GM19025 (cell line): ENCODE measurements around the gene WSB1.
"Not testable (repeated sequence)": the region's sequence is repeated elsewhere in the genome, so short reads cannot be mapped to it uniquely, and the experiment has no call there.

ENCODE experiments used
- ATAC-seq: cut with Tn5 transposase; IDR thresholded peaks from one replicate; pipeline ENCODE4 v1.9.1; 2021; ENCODE audit warnings: mild to moderate bottlenecking, low read depth, moderate library complexity; ENCODE audit not compliant: unreplicated experiment

The WSB1 gene, protein sequence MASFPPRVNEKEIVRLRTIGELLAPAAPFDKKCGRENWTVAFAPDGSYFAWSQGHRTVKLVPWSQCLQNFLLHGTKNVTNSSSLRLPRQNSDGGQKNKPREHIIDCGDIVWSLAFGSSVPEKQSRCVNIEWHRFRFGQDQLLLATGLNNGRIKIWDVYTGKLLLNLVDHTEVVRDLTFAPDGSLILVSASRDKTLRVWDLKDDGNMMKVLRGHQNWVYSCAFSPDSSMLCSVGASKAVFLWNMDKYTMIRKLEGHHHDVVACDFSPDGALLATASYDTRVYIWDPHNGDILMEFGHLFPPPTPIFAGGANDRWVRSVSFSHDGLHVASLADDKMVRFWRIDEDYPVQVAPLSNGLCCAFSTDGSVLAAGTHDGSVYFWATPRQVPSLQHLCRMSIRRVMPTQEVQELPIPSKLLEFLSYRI

DNA sequence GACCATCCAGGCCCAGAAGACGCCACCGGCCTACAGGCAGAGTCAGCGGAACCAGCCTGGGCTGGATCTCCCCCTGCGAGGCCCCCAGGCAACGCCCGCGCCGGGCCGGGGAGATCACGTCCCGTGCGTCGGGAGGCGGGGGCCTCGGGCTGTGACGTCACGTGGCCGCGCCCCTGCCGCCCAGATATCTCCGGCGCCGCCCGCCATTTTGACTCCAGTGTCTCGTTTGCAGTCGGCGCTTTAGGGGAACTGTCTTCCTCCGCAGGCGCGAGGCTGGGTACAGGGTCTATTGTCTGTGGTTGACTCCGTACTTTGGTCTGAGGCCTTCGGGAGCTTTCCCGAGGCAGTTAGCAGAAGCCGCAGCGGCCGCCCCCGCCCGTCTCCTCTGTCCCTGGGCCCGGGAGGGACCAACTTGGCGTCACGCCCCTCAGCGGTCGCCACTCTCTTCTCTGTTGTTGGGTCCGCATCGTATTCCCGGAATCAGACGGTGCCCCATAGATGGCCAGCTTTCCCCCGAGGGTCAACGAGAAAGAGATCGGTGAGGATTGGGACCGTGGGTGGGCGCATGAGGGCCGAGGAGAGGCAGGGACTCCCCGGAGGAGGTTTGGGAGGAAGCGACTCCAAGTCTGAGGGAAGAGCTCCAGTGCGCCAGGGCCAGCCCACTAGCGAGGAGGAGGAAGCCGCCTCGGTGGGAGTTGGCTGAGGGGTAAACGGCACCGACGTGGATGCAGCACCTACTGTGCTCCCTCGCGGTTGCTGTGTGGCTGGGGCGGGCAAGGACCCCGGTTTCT, at the start of gene WSB1:
Gene WSB1, plus strand, starts transcription at position 217 of the 791 bp plus-strand sequence. Its CDS starts 282 bp downstream, at position 499.
- ATAC-seq: peak; percentile 77

DNA sequence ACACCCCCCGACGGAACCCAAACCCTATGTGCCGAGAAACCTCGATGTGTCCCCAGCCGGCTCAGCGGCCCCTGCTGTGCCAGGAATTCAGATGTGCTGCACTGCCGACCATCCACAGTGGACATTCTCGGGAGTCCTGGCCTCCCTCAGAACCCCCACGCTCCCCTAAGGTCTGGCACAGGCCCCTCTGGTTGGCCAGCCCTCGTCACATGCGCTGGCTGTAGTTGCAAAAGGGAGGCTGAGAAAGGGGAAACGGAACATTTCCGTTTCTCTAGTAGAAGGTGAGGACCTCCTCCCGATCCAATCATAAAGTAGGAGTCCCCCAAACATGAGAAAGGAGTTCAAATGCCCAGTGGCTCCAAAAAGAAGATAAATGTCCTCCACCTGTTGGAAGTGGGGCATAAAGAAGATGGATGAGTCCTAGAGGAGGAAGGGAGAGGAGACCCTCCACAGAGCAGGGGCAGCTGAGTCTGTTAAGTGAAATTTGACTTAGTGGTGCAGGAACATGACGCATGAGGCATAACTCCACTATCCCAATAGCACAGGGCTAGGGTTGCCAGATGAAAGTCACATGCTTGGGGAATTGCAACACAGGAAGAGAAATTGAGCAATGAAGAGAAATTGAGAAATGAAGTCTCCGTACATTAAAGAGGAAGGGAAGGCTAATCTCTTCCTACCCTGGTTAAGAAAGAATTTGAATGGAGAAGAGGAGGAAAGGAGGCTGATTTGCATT, 49.3 kb upstream of the WSB1 start:
- no peak for ATAC-seq

DNA sequence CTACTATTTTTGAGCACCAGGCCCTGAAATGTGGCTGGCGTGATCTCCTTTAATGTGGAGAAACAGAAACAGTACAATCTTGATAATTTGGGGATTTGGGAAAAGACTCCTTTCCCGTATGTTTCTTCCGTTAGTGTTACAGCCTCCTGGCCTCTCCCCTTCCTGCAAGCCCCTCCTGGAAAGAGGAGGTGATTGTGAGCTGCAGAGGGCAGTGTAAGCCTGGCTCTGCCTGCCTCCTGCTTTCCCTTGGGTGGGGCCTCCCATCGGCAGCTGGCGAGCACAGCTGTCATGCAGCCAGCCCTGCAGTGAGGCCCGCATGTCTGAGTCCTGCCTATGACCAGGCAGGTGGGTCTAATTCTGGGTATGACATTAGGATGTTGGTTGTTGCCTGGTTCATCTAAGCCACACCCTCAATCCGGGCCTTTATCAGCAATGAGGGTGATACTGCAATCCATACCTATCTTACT, 48.7 kb upstream of the WSB1 start:
- ATAC-seq: peak; percentile 91

DNA sequence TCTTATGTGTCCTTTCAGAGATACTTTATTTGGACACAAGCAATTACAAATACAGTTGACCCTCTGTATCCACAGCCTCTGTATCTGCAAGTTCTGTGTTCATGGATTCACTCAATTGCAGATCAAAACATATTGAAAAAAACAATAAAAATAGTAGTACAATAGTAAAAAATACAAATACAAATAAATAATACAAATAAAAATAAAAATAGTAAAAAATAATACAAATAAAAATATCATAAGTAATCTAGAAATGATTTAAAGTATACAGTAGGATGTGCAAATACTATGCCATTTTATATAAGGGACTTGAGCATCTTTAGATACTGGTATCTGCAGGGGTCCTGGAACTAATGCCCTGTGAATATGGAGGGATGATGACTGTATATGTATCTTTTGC, 47.4 kb upstream of the WSB1 start:
- ATAC-seq: no peak

DNA sequence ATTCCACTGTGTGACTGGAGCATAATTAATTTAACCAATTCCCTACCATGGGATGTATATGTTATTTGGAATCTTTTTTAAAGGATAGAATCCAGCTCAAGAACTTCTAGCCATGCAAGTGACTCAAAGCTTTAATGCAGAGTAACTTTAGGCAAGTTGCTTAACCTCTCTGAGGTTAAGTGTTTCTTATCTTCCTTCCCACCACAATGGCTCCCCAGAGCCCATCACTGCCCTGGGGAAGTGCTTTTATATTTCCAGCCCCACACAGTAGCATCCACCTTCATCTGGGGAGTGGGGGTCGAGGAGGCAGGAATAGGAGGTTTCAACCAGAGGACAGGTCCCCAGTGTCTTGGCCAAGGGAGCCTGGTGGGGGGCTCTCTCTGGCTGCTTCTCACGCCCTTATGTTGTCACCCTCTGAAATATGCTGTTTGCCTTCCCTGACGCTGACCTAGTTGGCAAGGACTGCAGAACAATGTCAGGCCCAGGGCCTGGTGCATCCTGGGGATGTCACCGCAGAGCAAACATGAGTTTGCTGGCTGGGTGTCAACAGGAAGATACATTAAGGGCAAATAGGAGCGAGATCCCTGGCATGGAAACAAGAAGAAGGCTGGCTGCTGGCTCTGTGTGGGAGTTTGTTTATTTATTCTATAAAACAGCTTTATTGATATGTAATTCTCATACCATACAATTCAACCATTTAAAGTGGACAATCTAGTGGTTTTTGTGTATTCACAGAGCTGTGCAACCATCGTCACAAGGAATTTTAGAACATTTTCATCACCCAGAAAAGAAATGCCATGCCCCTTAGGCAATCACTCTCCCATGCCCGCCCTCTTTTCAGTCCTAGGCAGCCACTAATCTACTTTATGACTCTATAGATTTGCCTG, 46.6 kb upstream of the WSB1 start:
- ATAC-seq: no peak

DNA sequence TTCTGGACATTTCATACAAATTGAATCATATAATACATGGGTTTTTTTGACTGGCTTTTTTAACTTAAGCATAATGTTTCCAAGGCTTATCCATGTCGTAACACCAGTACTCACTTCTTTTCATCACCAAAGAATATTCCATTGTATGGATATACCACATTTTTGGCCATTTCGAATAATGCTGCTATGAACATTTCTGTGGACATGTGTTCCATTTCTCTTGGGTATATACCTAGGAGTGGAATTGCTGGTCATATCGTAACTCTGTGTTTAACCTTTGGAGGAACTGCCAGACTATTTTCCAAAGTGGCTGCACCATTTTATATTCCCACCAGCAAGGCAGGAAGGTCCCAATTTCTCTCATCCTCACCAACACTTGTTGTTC, 46.0 kb upstream of the WSB1 start:
- ATAC-seq: no peak

DNA sequence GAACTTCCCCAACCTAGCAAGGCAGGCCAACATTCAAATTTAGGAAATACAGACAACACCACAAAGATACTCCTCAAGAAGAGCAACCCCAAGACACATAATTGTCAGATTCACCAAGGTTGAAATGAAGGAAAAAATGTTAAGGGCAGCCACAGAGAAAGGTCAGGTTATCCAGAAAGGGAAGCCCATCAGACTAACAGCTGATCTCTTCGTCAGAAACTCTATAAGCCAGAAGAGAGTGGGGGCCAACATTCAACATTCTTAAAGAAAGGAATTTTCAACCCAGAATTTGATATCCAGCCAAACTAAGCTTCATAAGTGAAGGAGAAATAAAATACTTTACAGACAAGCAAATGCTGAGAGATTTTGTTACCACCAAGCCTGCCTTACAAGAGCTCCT, 43.1 kb upstream of the WSB1 start:
- ATAC-seq: not testable (repeated sequence)

DNA sequence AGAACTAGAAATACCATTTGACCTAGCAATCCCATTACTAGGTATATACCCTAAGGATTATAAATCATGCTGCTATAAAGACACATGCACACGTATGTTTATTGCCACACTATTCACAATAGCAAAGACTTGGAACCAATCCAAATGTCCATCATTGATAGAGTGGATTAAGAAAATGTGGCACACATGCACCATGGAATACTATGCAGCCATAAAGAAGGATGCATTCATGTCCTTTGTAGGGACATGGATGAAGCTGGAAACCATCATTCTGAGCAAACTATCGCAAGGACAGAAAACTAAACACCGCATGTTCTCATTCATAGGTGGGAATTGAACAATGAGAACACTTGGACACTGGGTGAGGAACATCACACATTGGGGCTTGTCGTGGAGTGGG, 39.1 kb upstream of the WSB1 start:
- ATAC-seq: not testable (repeated sequence)

DNA sequence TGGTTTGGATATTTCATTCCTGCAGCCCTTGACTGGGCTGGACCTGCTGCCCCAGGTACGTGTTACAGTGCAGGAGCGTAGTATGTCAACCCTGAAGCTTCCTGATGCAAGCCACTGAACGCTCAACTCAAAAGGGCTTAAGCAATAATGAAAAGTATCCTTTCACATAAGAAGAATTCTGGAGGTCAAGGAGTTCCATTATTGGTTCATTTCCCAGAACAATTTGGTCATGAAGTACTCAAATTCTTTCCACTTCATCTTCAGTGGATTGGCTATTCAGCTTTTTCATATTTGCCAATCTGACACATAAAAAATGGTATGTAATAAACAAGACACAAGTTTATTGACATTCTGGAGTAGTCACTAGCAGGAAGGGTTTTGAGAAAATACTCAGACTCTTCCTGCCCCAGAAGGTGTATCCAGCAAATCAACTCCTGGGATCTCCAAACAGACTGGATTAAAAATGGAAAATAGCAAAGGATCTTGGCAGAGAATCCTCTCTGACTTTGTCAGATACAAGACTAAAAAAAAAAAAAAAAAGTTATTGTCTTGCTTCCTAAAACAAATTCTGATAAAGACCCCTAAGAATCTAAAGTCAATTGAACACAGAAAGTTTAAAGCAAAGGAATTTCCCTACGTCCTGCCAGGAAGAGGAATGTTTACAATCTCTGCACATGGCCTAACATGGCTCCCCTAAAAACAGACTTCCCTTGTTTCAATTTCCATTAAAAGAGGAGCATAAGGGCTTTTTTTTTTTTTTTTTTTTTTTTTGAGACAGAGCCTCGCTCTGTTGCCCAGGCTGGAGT, 37.5 kb upstream of the WSB1 start:
- no peak for ATAC-seq

DNA sequence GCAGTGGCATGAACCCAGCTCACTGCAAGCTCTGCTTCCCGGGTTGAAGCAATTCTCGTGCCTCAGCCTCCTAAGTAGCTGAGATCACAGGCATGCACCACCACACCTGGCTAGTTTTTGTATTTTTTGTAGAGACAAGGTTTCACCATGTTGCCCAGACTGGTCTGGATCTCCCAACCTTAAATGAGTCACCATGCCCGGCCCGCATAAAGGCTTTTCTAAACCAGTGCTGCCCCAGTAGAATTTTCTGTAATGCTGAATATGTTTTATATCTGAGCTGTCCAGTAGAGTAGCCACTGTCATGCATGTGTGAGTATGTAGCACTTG, 36.9 kb upstream of the WSB1 start:
- no peak for ATAC-seq

DNA sequence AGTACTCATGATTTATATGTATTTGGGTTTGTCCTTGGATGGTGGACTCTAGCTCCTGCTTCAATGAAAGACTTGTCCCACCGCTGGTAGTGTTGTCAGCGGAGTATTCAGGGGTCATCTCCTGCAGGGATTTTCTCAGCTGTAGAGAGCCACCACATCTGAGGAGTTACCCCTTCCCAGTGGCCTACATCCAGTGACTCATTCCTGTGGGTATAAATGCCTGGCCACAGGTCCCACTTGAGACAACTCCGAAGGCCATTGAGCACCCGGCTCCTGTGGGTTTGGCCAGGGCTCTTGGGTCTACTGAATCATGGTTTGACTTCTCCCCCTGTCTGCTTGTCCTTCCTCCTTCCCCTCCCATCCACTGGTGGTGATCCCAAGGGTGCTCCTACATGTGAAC, 34.6 kb upstream of the WSB1 start:
- ATAC-seq: no peak

DNA sequence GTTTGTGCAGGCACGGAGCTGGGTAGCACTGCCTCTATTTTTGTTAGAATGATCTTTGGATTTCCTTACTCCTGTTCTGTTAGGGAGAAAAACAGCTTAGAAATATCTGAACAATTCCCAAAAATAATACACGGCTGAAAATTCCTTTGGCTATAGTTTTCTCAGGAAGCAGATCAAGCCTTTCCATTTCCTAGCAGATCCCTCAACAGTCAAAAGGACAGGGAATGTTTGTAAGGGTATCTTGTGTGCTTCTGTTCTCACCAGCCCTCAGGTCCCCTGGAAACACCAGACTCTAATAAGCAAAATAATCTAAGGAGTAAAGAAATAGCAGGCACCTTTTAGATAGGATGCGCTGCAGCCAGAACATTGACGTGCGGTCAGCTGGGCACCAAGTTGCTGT, 30.5 kb upstream of the WSB1 start:
- no peak for ATAC-seq

DNA sequence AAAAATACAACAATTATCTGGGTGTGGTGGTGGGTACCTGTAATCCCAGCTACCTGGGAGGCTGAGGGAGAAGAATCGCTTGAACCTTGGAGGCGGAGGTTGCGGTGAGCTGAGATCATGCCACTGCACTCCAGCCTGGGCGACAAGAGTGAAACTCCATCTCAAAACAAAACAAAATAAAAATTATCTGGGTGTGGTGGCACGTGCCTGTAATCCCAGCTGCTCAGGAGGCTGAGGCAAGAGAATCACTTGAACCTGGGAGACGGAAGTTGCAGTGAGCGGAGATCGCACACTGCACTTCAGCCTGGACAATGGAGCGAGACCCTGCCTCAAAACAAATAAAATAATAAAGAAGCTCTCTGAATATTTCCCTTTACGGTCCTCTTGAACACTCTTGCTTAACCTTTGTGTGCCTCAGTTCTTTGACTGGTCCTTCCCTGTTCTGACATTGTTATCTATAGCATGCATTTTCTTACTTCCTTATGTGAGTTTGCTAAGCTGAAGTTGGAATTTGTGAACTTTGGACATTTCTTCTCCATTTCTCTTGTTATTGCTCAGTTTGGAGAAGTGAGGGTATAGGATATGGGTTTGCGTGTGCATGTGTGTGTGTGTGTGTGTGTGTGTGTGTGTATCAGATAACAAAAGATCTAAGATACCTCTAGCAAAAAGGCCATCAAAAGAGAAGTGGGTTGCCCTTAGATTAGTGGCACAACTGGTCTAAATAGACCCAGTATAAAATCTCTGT, 29.7 kb upstream of the WSB1 start:
- no peak for ATAC-seq

DNA sequence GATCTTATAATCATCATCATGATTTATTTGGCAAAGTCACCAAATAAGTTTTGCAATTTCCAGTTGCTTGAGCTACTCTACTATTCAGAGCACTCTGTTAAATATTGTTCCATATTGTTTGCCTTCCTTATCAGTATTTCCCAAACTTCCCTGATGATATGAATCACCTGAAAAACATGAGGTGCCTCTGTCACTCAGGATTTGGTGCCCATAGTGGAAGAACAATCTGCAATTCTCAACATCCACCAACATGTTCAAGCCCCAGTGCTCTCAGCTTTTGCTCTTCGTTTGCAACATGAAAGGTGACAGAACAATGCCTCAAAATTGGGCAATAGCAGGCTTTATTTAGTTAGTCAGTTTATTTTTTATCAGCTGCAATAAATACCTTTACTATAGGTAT, 28.6 kb upstream of the WSB1 start:
- no peak for ATAC-seq

DNA sequence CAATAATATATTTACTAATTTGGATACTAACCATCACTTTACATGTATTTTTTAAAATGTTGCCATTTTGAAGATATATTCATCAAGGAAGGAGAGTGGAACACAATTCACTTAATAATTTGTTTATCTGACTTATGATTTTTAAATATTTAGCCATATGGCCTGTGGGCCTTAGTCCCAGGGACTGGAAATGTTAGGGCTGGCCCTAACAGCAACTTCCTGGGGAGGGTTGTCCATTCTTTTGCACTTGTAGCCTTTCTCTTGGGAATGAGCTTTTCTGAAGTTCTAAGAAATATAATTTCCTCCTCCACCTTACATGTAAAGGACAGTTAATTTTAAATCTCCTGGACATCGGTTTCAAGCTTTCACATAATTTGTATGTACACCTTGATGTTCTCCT, 27.7 kb upstream of the WSB1 start:
- ATAC-seq: no peak

DNA sequence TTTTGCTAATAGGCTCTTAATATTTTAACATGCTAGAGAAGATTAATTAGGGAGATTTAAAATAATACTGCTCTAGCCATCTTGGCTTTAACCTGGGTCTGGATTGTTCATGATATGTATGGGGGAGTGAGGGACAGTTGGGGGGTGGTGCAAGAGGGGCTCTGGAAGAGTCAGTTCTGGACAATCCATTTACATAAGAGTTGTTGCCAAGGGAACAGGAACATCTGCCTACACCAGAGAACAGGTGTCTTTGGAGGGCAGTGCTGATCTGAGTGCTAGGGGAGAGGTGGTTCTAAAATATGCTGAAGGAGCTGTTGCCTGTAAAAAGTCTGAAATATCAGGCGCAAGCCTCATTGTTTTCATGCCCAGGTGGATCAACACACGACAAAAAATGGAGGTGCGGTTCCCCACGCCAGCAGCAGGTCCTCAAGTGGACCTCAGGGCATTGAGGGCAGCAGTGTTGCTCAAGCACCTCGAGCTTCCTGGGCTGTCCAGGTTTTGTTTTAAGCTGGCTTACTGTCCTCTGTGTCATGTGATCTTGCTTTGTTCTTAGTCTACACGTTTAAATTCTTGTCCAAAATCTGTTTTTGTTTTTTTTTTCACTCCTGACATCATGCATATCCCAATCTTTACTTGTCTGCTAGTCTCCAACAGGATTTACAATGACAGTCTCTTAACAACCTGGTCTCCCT, 25.4 kb upstream of the WSB1 start:
- ATAC-seq: no peak

DNA sequence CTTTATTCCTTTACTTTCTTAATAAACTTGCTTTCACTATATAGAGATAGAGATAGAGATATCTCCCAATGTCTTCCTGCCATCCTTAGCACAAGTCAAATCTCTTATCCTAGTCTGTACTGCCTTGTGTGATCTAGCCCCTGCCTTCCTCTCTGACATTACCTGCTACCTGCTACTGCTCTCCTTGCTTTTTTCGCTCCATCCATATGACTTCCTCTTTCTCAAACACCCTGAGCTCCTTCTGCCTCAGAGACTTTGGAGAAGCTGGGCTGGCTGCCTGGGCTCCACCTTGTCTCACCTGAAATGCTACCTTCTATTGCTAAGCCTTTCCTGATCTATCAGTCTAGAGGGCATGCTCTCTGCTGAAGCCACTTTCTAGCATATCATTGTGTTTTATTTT, 24.7 kb upstream of the WSB1 start:
- no peak for ATAC-seq

DNA sequence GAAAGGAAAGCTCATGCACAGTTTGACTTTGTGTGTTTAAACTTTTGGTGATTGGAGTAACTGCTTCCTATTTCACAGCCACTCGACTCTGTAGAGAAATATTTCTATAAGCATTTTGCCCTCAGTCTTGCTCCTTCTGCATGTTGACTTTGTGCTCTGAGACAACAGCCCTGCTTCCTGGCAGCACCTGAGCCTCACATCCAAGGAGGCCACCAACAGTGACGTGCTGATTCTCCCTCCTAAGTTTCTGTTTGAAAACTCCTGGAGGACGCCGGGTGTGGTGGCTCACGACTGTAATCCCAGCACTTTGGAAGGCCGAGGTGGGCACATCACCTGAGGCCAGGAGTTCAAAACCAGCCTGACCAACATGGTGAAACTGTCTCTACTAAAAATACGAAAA, 23.9 kb upstream of the WSB1 start:
- ATAC-seq: no peak
